GM18499 (cell line): Measurements from ENCODE around the gene LRRK1.

Source experiments
- ATAC-seq: cut with Tn5 transposase; IDR thresholded peaks from one replicate; pipeline ENCODE4 v1.9.1; 2021; ENCODE audit warnings: moderate number of reproducible peaks; ENCODE audit not compliant: insufficient read depth, unreplicated experiment

Gene LRRK1

DNA sequence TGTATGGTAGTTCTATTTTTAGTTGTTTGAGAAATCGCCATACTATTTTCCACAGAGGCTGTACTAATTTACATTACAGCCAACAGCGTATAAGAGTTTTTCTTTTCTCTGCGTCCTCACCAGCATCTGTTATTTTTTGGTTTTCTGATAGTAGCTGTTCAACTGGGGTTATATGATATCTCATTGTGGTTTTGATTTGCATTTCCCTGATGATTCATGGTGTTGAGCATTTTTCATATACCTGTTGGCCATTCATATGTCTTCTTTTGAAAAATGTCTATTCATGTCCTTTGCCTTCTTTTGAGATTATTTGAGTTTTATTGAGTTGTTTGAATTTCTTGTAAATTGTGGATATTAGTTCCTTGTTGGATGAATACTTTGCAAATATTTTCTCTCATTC is 114.6 kb downstream of the LRRK1 start:
- no peak for ATAC-seq

DNA sequence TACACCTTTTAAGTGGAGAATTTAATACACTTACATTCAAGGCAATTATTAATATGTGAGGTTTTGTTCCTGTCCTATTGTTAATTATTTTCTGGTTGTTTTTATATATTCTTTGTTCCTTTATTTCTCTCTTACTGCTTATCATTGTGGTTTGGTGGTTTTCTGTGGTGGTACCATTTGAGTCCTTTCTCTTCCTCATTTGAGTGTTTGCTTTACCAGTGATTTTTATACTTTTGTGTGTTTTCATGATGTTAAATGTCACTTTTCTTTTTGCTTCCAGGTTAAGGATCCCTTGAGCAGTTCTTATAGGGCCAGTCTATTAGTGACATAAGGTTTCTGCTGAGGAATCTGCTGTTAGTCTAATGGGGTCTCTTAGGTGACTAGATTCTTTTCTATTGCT is 116.5 kb downstream of the LRRK1 start:
- peak; percentile 51 for ATAC-seq

DNA sequence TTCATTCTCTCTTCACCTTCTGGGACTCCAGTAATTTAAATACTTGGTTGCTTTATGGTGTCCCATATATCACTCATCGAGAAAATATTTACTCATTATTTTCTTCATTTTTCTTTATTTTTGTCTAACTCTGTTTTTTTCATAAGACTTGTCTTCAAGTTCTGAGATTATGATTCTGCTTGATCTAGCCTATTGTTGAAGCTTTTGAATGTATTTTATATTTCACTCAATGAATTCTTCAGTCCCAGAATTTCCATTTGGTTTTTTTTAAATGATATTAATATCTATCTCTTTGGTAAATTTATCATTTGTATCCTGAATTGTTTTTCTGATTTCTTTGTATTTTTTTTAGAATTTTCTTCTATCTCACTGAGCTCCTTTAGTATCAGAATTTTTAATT is 117.0 kb downstream of the LRRK1 start:
- no peak for ATAC-seq

DNA sequence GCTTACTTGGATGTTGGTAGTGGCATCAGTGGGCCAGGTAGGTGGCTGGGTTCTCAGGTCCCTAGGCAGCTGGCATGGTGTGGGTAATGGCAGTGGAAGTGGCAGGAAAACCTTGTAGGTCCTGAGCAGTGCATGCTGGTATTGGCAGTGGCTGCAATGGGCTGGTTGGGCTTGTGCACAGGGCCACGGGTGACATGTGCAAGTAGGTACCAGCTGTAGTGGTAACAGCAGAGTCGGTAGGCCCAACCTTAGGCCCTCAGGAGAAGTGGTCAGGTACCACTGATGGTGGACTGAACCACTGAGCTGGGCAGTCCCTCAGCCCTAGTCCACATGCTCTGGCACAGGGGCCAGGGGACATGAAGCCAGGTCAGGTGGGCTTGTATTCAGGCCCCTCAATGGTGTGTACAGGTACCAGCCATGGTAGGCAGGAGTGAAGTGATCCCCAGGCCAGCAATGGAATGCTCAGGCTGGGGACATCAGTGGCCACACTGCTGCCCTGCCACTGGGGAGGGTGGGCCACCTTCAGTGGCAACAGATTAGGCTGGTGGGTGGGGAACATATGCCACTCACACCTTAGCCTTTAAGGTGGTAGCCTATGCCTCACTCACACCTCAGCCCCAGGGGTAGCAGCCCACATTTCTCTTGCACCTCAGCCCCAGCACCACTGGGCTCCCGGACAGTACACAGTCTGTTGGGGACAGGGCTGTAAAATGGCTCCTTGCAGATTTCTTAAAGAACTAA is 118.1 kb downstream of the LRRK1 start:
- no peak for ATAC-seq

DNA sequence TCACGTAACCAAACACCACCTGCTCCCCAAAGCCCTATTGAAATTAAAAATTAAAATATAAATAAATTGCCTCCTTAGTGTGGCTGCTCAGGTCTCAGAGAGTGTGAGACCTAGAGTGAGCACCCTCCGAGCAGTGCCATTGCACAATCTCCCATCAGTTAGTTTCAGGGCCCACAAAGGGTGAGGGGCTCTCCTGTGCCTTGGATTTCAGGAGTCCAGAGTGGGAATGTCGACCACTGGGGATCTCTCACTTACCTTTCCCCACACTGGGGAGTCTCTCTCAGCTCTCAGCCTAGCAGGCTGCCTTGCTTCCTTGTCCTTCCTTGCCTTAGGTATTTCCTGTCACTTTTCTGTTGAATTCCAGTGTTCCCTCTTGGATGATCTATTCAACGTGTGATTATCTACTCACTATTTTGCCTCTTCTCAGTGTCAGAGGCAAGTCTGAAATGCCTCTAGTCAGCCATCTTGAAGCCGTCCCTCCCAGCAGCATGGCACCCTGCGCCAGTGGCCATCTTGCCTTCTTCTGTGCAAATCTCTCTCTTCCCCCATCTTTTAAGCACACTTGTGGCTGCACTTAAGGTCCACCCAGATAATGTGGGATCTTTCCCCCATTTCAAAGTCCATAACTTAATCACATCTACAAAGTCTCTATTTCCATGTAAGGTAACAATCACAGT is 119.3 kb downstream of the LRRK1 start:
- no peak for ATAC-seq

GRCh38 chr15:101039461-101039860 is 120.3 kb downstream of the LRRK1 start:
- ATAC-seq: no peak

DNA sequence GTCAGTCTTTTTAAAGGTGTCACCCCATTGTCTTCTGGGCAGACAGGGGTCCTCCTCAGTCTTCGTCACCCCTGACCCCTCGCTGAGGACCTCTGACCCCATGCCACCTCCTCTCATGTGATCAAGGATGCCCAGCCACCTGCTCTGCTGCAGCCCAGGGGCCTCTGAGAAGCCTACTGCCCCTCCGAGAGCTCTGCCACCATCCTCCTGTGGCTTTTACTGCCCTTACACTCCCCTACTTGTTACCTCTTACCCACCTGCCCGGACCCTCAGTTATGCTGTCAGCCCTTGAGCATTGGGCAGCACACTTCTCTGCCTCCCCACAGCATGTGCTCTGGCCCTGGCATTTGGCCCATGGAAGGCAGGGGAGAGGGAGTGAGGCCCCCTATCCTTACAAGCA is 123.2 kb downstream of the LRRK1 start:
- ATAC-seq: no peak

GRCh38 chr15:101043011-101043410 is 123.9 kb downstream of the LRRK1 start:
- ATAC-seq: no peak

DNA sequence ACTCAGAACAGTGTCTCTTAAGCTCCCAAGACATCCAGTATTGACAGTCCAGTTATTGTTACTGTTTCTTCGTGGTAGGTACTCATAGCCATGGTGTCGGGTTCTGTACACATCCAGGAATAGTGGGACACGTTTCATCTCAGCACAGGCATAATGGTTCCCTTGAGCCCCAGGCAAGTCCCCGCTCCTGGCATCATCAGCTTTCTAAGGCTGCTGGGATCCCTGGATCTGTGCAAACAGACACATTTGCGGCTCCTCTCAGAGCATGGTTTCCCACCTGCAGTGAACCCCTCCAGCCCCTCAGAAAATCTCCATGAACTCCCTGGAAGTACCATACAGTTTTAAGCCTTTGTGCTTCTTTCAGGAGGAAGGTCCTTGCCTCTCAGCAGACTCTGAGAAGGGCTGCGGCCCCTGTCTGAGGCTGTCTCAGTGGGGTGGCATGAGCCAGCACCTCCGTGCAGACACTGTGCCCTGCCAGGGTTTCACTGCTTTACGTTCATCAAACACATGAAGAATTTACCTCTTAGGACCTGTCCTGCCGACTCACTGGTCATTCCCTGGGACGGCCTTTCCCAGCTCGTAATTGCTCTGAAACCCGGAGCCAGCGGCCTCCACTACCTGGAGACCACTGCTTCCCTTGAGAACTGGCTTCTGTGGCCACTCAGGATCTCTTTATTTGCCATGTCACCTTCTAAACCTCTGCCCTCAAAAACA is 124.9 kb downstream of the LRRK1 start:
- no peak for ATAC-seq

- no peak for ATAC-seq
Observed at GRCh38 chr15:101044625-101045235, 125.6 kb downstream of the LRRK1 start.

DNA sequence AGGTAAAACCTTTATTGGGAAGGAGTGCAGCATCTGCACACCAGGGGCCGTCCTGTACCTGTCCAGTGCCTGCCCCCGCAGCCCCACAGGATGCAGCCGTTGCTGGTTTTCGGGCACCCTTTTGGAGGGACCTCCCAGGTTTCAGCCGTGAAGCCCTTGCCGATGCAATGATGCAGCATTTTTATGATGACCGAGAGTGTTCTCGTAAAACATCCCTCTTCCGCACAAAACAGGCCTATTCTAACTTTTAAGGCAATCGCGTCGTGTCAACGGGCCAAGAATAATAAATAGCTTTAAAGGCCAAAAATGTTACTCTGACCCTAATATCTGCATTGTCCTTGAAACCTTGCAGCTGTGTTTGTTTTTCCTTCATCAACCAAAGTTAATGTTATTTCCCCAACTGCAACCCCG is 126.1 kb downstream of the LRRK1 start:
- ATAC-seq: no peak

GRCh38 chr15:101045835-101046691 is 126.9 kb downstream of the LRRK1 start:
- no peak for ATAC-seq

- no peak for ATAC-seq
Observed at GRCh38 chr15:101046826-101047225, 127.7 kb downstream of the LRRK1 start.

DNA sequence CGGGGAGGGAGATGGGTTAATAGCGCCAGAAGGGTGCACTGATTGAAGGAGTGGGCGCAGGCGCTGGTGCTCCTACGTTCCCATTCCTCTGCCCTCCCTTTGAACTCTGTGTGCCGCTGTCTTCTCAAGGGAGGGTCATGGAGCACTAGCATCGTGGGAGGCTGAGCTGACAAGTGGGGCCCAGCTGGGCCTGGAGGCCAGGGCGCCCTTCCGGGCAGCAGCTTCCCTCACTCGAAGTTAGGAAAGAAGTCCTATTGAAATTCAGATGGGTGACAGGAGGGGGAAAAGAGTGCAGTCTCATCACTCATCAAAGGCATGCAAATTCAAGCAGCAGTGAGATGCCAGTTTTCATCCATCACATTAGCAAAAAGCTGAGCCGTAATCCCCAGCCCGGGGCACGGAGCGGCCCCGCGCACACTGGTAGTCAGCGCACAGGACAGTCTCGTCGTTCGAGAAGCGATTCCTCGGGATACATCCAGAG is 128.2 kb downstream of the LRRK1 start:
- no peak for ATAC-seq

GRCh38 chr15:101048176-101048575 is 129.0 kb downstream of the LRRK1 start:
- ATAC-seq: no peak

DNA sequence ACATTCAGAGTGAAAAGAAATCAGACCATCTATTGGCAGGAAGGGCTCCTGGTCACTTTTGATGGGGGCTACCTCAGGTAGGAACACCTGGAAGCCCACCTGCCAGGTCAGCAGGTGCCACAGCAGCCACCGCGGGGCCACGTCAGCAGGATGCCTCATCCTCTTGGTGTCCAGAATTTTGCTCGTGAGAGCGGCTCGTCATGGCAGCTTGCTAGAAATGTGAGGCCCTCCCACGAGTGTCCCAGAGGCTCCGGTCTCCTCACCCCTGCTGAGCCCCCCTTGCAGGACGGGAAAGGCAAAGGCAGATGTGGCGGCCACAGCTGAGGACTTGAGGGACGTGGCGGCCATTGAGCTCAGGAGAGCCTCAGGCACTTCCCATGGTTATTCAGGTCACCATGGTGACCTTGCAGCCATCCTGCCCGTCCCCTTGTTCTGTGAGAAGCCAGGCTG is 129.4 kb downstream of the LRRK1 start:
- ATAC-seq: no peak

GRCh38 chr15:101049282-101049681 is 130.1 kb downstream of the LRRK1 start:
- no peak for ATAC-seq

GRCh38 chr15:101049856-101050622 is 130.9 kb downstream of the LRRK1 start:
- ATAC-seq: no peak

- no peak for ATAC-seq
Observed at GRCh38 chr15:101050623-101051290, 131.6 kb downstream of the LRRK1 start.
